GM12892 (cell line): ENCODE measurements around the gene MS4A6A.

ENCODE experiments used
- POLR2A ChIP-seq: IDR thresholded peaks from 2 replicates; pipeline ENCODE4 v1.6.1; 2011; ENCODE audit warnings: low read depth, low read length, control low read depth
- POLR2AphosphoS5 ChIP-seq: IDR thresholded peaks from 2 replicates; pipeline ENCODE4 v1.6.1; 2011; ENCODE audit warnings: low read depth, low read length, control low read depth
- TAF1 ChIP-seq: IDR thresholded peaks from 2 replicates; pipeline ENCODE4 v1.6.1; 2011; ENCODE audit warnings: low read depth, mild to moderate bottlenecking, control low read depth, low read length, borderline replicate concordance

- TF ChIP-seq TAF1 (no peak), POLR2A (no peak), POLR2AphosphoS5 (no peak)
These were observed 815 bp upstream of the MS4A6A start for GRCh38 chr11:60183591-60184205.
